GM18867 (cell line): ENCODE measurements around the gene ARPIN.

Source experiments
- ATAC-seq: cut with Tn5 transposase; IDR thresholded peaks from one replicate; pipeline ENCODE4 v1.9.1; 2021; ENCODE audit warnings: mild to moderate bottlenecking, moderate library complexity; ENCODE audit not compliant: unreplicated experiment

Gene ARPIN

GRCh38 chr15:89847101-89847500 is 65.7 kb downstream of the ARPIN start:
- no peak for ATAC-seq

DNA sequence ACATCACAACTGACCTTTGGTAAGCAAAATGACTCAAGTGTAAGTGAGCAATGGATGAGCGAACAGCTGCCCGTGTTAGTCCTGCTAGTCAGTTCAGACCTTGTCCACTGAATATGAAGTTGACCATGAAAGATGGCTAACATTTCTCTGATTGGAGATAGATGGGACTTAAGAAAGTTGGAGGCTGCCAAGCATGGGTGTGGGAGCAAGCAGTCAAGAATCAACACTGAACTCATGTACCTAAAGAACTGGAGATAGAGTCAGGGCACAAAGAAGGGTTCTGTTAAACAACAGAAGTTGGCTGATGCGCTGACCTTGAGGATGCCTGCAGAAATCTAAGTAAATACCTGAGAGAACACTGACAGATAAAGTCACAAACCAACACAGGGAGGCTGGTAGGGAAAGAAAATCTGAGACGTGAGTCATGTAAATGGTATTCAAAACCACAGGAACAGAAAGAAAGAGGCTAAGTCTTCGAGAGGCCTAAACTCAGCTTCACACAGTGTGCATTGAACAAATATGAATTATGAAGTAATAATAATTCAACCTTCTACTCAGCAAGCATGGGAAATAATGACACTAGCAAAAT is 67.4 kb downstream of the ARPIN start:
- no peak for ATAC-seq
